ENCODE data around the gene RBMS3. TPM values are rescaled to one million over a fixed set of nuclear protein-coding genes. Genes with fewer than 3 reads are reported as not detected.

The RBMS3 gene
- total and polyA plus RNA-seq, 2 of the 8 experiments (the other 6 are each of a cell fraction or from before 2014, with no cell fraction given), result 3.7 to 6.9 TPM

- TF ChIP-seq USF2 (IDR thresholded peaks at IDR 0.05; ENCODE audit: low read length) (no peak), EGR1 (IDR thresholded peaks at IDR 0.05; ENCODE audit: borderline replicate concordance, low read depth, low read length) (no peak), JUND (IDR thresholded peaks at IDR 0.05; ENCODE audit: low read length) (no peak), GTF2F1 (IDR thresholded peaks at IDR 0.05; ENCODE audit: borderline replicate concordance, low read depth, low read length) (no peak), HDAC2 (IDR thresholded peaks at IDR 0.05; ENCODE audit: borderline replicate concordance in 1 of 2, low read depth in 2 of 2, low read length in 2 of 2) (no peak), NRF1 (IDR thresholded peaks at IDR 0.05; ENCODE audit: low read depth, low read length) (no peak), TEAD4 (IDR thresholded peaks at IDR 0.05; ENCODE audit: low read depth, low read length) (no peak), SUZ12 (IDR thresholded peaks at IDR 0.05; ENCODE audit: low read length) (no peak), HDAC6 (IDR thresholded peaks at IDR 0.05; ENCODE audit: low read depth, low read length) (no peak), RBBP5 (IDR thresholded peaks at IDR 0.05; ENCODE audit: borderline replicate concordance, low read depth, low read length) (no peak), RAD21 (IDR thresholded peaks at IDR 0.05 in 1 of 2, conservative IDR thresholded peaks at IDR 0.05 in 1 of 2; ENCODE audit: low read depth in 2 of 2, low read length in 2 of 2) (no peak), BCL11A (IDR thresholded peaks at IDR 0.05; ENCODE audit: low read depth in 2 of 2, low read length in 2 of 2) (no peak), EZH2 (IDR thresholded peaks at IDR 0.05; ENCODE audit: low read depth, low read length, severe bottlenecking) (no peak), JUN (IDR thresholded peaks at IDR 0.05; ENCODE audit: low read depth, low read length) (no peak), TAF7 (optimal IDR thresholded peaks at IDR 0.05; ENCODE audit: borderline replicate concordance, low read depth, low read length) (no peak), MAX (IDR thresholded peaks at IDR 0.05) (no peak), RNF2 (IDR thresholded peaks at IDR 0.05; ENCODE audit: borderline replicate concordance, low read depth, low read length, missing control alignments, poor library complexity, severe bottlenecking) (no peak)
These were observed 93.4 kb downstream of the RBMS3 start (continued) for GRCh38 chr3:29374226-29374625.
